ENCODE results near the gene CCL26. TPM values are rescaled to one million over a fixed set of nuclear protein-coding genes. Genes with fewer than 3 reads are reported as not detected.
A peak's percentile ranks its signal among the peaks of the same experiment; 100 is the strongest.
"Not testable (repeated sequence)": the region's sequence is repeated elsewhere in the genome, so short reads cannot be mapped to it uniquely, and the experiment has no call there.

The CCL26 gene
- total RNA-seq, 2 donors from 2014 or later: 0.47 to 3.2 TPM

- no peak for DNase-seq
- intact Hi-C loops (cut with DNase I): no loop called here
- ATAC-seq: no peak
Observed at GRCh38 chr7:75743455-75743859, 28.6 kb downstream of the CCL26 start.

- intact Hi-C loops (cut with DNase I): no loop called here
- ATAC-seq: no peak
- DNase-seq: peak; percentile 55
Observed at GRCh38 chr7:75740846-75741497, 31.0 kb downstream of the CCL26 start.

- no peak for DNase-seq
- ATAC-seq: no peak
- intact Hi-C loops (cut with DNase I): no loop called here
Observed at GRCh38 chr7:75739796-75740672, 32.0 kb downstream of the CCL26 start.

- ATAC-seq: peak; percentile 97 to 98
- intact Hi-C loops (cut with DNase I): no loop called here
- peak; percentile 99 for DNase-seq
Observed at GRCh38 chr7:75738975-75739795, 32.8 kb downstream of the CCL26 start.

DNA sequence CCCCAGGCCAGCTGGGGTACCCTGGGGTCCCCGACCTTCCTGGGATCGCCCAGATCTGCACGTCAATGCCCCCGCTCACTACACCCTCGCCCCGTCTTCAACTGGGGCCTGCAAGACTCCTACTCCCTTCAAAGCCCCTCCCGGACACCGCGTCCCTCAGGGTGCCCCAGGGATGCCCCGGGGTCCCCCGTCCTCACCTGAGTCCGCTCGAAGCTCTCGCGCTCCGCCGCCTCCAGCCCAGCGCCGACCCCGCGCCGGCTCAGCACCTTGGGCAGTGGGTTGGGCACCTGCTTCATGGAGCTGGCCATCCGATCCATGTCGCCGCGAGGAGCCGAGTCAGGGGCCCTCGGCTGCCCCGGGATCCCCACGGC, 33.4 kb downstream of the CCL26 start, which contains the start of gene HIP1:
TSS of gene HIP1 (minus strand) at position 338 of the 371 bp plus-strand sequence. CDS start at position 317, 21 bp downstream.
- DNase-seq: no peak
- intact Hi-C loops (cut with DNase I): no loop called here

DNA sequence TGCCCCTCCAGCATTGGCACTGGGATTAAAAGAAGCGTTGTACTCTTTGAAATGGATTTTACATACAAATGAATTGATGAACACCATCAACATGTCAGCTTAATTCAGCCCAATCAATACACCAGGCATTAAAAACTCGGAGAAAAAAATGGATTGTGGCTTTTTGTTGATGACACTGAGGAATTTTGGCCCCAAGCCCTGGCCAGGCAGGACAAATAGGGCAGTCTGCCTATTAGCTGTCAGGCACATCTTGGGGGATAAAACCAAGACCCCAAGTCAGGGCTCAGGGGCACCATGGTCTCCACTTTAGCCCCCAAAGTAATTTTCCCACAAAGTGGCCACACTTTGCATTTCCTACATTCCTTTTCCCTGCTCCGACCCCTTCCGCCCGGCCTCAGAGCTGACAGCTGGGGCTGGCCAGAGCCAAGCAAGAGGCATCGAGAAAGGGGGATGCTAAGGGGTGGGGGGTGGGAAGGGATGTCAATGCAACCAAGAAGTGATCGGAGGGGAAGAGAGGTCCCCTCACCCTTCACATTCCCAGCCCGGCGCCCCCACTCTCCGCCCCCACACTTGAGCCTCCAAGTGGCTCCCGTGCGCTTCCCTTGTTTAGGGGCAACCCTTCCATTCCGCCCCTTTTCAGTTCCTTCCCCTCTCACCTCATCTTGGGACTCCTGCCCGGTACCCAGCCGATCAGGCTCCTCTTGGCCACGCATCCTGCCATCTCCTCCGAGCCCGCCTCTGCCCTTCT, 34.0 kb downstream of the CCL26 start:
- DNase-seq (no peak), ATAC-seq (no peak)
- intact Hi-C loops (cut with DNase I): no loop called here

More for the DNA sequence above, 33.4 kb downstream of the CCL26 start, which contains the start of gene HIP1:
- peak in 1 of 2 donors; percentile 0 for ATAC-seq

DNA sequence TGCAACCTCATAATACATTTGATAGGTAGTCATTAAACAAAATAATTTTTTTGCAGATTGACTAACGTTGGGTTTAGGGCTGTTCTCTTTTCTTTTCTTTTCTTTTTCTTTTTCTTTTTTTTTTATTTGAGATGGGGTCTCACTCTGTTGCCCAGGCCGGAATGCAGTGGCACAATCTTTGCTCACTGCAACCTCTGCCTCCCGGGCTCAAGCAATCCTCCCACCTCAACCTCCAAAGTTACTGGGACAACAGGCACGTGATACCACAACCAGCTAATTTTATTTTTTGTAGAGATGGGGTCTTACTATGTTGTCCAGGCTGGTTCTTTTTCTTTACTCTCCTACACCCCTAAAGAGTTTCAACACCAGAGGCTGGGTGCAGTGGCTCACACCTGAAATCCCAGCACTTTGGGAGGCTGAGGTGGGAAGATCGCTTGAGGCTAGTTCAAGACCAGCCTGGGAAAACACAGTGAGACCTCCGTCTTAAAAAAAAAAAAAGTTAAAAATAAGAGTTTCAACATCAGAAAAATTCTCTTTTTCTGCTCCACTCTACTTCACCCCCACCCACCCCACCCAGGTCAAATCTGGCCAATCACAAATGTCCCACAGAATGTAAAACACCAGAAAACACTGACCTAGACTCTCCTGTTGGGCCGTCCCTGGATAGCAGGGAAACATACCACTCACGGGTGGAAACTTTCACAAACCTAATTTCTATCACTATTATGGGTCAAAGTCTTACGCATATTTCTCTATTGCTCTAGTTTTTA, 36.2 kb downstream of the CCL26 start:
- intact Hi-C loops (cut with DNase I): no loop called here
- ATAC-seq: no peak

DNA sequence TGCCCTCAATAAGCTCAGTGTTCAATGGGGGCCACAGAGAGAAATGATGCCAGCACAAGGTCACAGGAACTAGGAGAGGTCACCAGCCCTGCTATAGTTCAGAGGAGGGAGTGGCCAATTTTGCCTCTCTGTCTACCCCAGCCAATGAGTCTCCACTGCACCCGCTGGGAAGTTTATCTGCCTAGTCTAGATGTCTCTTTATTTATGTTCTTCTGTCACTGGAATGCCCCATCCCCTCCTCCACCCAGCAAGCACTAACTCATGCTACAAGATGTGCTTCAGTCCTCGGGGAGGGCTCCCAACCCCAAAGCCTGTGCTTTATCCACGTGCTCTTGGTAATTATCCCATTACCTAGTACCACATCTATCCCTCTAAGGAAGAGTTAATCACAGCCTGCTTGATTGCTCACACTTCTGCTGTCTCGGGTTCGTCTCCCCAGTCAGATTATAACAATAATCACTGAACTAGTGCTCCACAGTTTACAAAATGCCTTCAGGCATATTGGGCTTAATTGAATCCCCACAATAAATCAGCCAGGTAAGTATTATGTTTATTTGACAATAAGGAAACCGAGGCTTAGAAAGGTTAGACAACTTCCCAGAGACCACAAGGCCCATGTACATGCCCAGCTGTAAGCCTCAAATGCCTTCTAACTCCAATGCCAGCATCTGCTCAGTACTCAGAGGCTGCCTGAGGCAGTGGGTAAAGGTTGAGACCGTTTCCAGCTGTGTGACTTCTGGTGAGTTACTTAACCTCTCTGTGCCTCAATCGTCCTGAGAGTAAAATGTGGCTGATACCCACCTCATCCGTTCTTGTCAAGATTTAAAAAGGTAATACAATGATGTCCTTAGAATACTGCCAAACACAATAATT, 37.2 kb downstream of the CCL26 start:
- no peak for ATAC-seq
- no peak for DNase-seq
- intact Hi-C loops (cut with DNase I): no loop called here

More for the DNA sequence above, 36.2 kb downstream of the CCL26 start:
- no peak for DNase-seq

GRCh38 chr7:75732764-75733630, 39.0 kb downstream of the CCL26 start:
- intact Hi-C loops (cut with DNase I): no loop called here
- no peak for DNase-seq
- no peak for ATAC-seq

DNA sequence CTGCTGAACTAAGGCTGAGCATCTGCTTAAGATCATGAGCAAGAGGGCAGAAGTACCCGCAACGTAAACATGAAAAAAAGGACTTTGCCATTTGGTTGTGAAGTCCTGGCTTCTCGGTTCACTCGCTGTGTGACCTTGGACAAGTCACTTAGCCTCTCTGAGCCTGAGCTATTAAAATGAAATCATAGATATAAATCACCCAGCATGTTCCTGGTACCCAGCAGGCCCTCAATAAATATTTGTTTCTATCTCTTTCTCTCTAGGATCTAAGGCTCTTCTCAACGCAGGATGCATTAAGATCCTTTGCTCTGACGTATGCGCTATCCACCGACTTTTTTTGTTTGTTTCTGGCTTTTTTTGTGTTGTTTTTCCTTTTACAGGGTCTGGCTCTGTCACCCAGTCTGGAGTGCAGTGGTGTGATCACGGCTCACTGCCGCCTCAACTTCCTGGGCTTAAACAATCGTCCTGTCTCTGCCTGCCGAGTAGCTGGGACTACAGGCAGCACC, 39.9 kb downstream of the CCL26 start:
- ATAC-seq (no peak), DNase-seq (no peak)
- intact Hi-C loops (cut with DNase I): no loop called here

DNA sequence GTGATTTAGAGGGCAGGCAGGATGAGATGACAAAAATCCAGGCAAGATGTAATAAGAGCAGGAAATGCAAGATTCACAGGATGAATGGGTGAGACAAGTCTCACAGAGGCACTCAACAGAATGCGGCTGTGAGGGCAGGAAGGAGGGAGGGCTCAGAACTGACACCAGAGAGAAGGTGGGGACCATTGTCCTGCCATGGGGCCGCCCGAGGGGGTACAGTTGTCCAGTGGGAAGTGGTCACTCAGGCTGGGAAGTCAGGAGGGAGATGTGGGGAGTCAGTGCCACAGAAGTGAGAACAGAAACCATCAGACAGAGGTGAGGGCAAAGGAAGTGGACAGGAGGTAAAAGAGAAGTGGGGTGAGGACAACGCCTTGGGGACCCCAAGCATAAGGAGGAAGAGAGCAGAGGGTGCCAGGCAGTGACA, 42.1 kb downstream of the CCL26 start:
- ATAC-seq: no peak

GRCh38 chr7:75727881-75728593, 44.0 kb downstream of the CCL26 start:
- DNase-seq (peak; percentile 40), ATAC-seq (peak; percentile 58 to 79)
- intact Hi-C loops (cut with DNase I): no loop called here

More for the DNA sequence above, 42.1 kb downstream of the CCL26 start:
- no peak for DNase-seq
- intact Hi-C loops (cut with DNase I): no loop called here

GRCh38 chr7:75727351-75727750, 44.7 kb downstream of the CCL26 start:
- intact Hi-C loops (cut with DNase I); DNase-seq; ATAC-seq: not testable (repeated sequence)

GRCh38 chr7:75725306-75725705, 46.7 kb downstream of the CCL26 start:
- intact Hi-C loops (cut with DNase I): no loop called here
- DNase-seq: no peak
- ATAC-seq: no peak

DNA sequence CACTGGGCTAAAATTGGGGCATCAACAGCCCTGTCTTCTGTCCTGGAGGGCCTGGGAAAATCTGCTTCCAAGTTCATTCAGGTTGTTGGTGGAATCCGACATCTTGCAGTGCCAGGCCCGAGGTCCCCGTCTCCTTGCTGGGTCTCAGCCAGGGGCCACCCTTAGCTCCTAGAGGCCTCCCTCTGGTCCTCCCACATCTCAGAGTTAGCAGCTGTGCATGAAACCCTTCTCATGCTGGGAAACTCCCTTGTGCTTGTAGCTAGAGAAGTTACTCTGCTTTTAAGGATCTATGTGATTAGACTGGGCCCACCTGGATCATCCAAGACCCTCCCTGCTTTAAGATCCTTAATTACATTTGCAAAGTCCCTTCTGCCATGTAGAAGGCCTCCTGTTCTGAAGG, 48.6 kb downstream of the CCL26 start:
- DNase-seq: no peak
- ATAC-seq: no peak
- intact Hi-C loops (cut with DNase I): no loop called here
